ENCODE results near the gene SRRM4. TPM values are rescaled to one million over a fixed set of nuclear protein-coding genes. Genes with fewer than 3 reads are reported as not detected.

SRRM4 gene
- total and polyA plus RNA-seq, 10 donors: under 0.01 TPM; not detected in 8

GRCh38 chr12:118982984-118983761 lies 1.8 kb downstream of the SRRM4 start:
- intact Hi-C loops (cut with DNase I; ENCODE audit: low total_unique reads): no loop called here
- Histone ChIP-seq H3K27me3 (replicated peaks in 1 of 7) (peaks cover 3 to 96% (median 26%) of the 10 kb centered on the region in 7 donors), H3K4me3 (no peak overlapping the region), H3K27ac (no peak overlapping the region), H3K4me1 (peaks cover 0 to 13% (median 1%) of the 10 kb centered on the region in 6 donors), H3K9me3 (no peaks in the 10 kb centered on the region), H3K36me3 (no peaks in the 10 kb centered on the region)
- no peak for DNase-seq
- WGBS, 5 donors: 55 to 68% (median 57%) methylated on average over 7 of the region's 7 CpGs
- no peak for TF ChIP-seq POLR2A (IDR thresholded peaks at IDR 0.05)

- TF ChIP-seq CTCF (IDR thresholded peaks at IDR 0.05 in 8 of 11, conservative IDR thresholded peaks at IDR 0.05 in 3 of 11) (no peak), POLR2AphosphoS5 (IDR thresholded peaks at IDR 0.05) (no peak)
- Histone ChIP-seq H3K36me3 (no peaks in the 10 kb centered on the region), H3K27me3 (replicated peaks in 1 of 7) (peaks cover 3 to 89% (median 26%) of the 10 kb centered on the region in 7 donors), H3K9me3 (no peaks in the 10 kb centered on the region), H3K4me1 (peaks cover 0 to 13% (median 1%) of the 10 kb centered on the region in 6 donors), H3K4me3 (no peak overlapping the region), H3K27ac (no peak overlapping the region)
- WGBS, 5 donors: 53 to 59% (median 53%) methylated on average over 2 of the region's 2 CpGs
- intact Hi-C loops (cut with DNase I; ENCODE audit: low total_unique reads): no loop called here
- DNase-seq: no peak
Measured at GRCh38 chr12:118984161-118984943, 3.0 kb downstream of the SRRM4 start.

GRCh38 chr12:118986050-118986449 lies 4.7 kb downstream of the SRRM4 start:
- Histone ChIP-seq H3K27ac (no peak overlapping the region), H3K4me3 (no peak overlapping the region), H3K4me1 (peaks cover 0 to 6% (median 0%) of the 10 kb centered on the region in 6 donors), H3K36me3 (no peaks in the 10 kb centered on the region), H3K27me3 (replicated peaks in 1 of 7) (peaks cover 0 to 79% (median 14%) of the 10 kb centered on the region in 7 donors), H3K9me3 (no peaks in the 10 kb centered on the region)
- no peak for DNase-seq
- intact Hi-C loops (cut with DNase I; ENCODE audit: low total_unique reads): no loop called here
- TF ChIP-seq POLR2AphosphoS5 (IDR thresholded peaks at IDR 0.05) (no peak), CTCF (IDR thresholded peaks at IDR 0.05 in 8 of 11, conservative IDR thresholded peaks at IDR 0.05 in 3 of 11) (no peak)
- 40 to 43% (median 40%) methylated on average over 8 of the region's 8 CpGs for WGBS, 5 donors

- intact Hi-C loops (cut with DNase I; ENCODE audit: low total_unique reads): no loop called here
- WGBS, 5 donors: 56 to 77% (median 57%) methylated on average over 4 to 5 of the region's 5 CpGs
Measured at GRCh38 chr12:118999107-118999506, 17.8 kb downstream of the SRRM4 start.

More at GRCh38 chr12:118999107-118999506, 17.8 kb downstream of the SRRM4 start:
- Histone ChIP-seq H3K9me3 (no peaks in the 10 kb centered on the region), H3K36me3 (no peaks in the 10 kb centered on the region), H3K4me1 (no peaks in the 10 kb centered on the region), H3K27ac (no peak overlapping the region), H3K4me3 (no peak overlapping the region), H3K27me3 (replicated peaks in 1 of 7) (peaks cover 0 to 50% (median 0%) of the 10 kb centered on the region in 7 donors)
- no peak for DNase-seq
- TF ChIP-seq CTCF (IDR thresholded peaks at IDR 0.05 in 8 of 11, conservative IDR thresholded peaks at IDR 0.05 in 3 of 11): no peak
- TF ChIP-seq POLR2A (IDR thresholded peaks at IDR 0.05): no peak
- TF ChIP-seq POLR2AphosphoS5 (IDR thresholded peaks at IDR 0.05): no peak
